ENCODE data around the gene TMSB15A. TPM values are rescaled to one million over a fixed set of nuclear protein-coding genes. Genes with fewer than 3 reads are reported as not detected.

TMSB15A gene
- total RNA-seq, 1 experiment from 2014 or later: 17.0 TPM

DNA sequence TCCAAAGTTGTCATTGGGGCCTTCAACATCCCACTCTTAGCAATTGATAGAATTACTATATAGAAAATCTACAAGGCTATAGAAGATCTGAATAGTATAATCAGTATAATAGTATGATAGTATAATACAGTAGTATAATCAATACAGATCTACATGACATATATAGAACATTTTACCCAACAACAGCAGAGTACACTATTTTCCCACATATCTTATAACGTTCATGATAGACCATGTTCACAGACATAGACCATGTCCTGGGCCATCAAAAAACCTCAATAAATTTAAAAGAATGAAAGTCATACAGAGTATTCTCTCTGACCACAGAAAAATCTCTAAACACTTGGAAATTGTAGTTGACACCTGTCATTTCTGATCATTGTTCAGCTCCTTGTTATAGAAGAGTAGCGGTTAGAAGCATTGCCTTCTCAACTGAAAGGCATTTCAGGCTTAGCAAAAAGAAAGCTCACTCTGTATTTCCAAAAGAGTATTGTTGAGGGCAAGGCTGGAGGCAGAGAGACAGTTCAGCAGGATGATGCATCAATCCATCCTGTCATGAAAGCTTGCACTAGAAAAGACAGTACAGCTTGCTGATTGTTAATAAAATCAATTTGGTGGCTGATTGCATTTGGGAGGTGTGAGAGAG lies 44.0 kb upstream of the TMSB15A start:
- H3K36me3 ChIP-seq (ENCODE audit: control insufficient read depth in 1 of 2, insufficient read depth in 2 of 2, low read length in 2 of 2): no peaks in the 10 kb centered on the region
- H4K20me1 ChIP-seq (ENCODE audit: insufficient read depth): no peaks in the 10 kb centered on the region
- no peak for ATAC-seq
- ChIA-PET POLR2A (no interaction called here), CTCF (no interaction called here), RAD21 (ENCODE audit: low non-redundant PET in 1 of 2, low total read pairs in 2 of 2, uncharacterized antibody in 2 of 2, unreplicated experiment in 2 of 2) (no interaction called here)
- no peaks in the 10 kb centered on the region for H3K4me1 ChIP-seq (ENCODE audit: control insufficient read depth in 1 of 2, insufficient read depth in 2 of 2, low read length in 2 of 2)
- TF ChIP-seq ZNF274 (IDR thresholded peaks at IDR 0.05; ENCODE audit: low read depth, low read length): no peak
- TF ChIP-seq SIN3A (IDR thresholded peaks at IDR 0.05; ENCODE audit: low read depth): no peak
- TF ChIP-seq RAD21 (IDR thresholded peaks at IDR 0.05; ENCODE audit: low read depth): no peak
- TF ChIP-seq, protein P1, sequence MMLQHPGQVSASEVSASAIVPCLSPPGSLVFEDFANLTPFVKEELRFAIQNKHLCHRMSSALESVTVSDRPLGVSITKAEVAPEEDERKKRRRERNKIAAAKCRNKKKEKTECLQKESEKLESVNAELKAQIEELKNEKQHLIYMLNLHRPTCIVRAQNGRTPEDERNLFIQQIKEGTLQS (IDR thresholded peaks at IDR 0.05): no peak
- TF ChIP-seq, protein P2, sequence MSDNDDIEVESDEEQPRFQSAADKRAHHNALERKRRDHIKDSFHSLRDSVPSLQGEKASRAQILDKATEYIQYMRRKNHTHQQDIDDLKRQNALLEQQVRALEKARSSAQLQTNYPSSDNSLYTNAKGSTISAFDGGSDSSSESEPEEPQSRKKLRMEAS (IDR thresholded peaks at IDR 0.05): no peak
- TF ChIP-seq POLR2AphosphoS5 (IDR thresholded peaks at IDR 0.05; ENCODE audit: low read depth, low read length): no peak
- TF ChIP-seq ELF1 (IDR thresholded peaks at IDR 0.05; ENCODE audit: borderline replicate concordance, low read depth): no peak
- no peak for TF ChIP-seq CEBPB (IDR thresholded peaks at IDR 0.05; ENCODE audit: low read depth)
- no peak overlapping the region for H3K4me2 ChIP-seq (ENCODE audit: low read length)
- no peak overlapping the region for H2AFZ ChIP-seq (ENCODE audit: low read depth, low read length, poor library complexity, severe bottlenecking)
- no peak overlapping the region for H3K27ac ChIP-seq (ENCODE audit: low read depth, low read length)
- intact Hi-C loops (cut with micrococcal nuclease): no loop called here
- no peaks in the 10 kb centered on the region for H3K27me3 ChIP-seq (ENCODE audit: insufficient read depth, low read length)
- H3K9ac ChIP-seq (ENCODE audit: low read length): no peak overlapping the region
- H3K79me2 ChIP-seq (ENCODE audit: insufficient read depth, low read length): no peaks in the 10 kb centered on the region
- DNase-seq (ENCODE audit: low read depth, low spot score): no peak
- H3K9me2 ChIP-seq (ENCODE audit: insufficient read depth): no peaks in the 10 kb centered on the region
- BruUV-seq (replicated peaks): no TSS peak
- H3K4me3 ChIP-seq (replicated peaks in 1 of 2; ENCODE audit: low read depth in 1 of 2, low read length in 2 of 2): no peak overlapping the region
- H3K9me3 ChIP-seq (ENCODE audit: control insufficient read depth in 1 of 2, insufficient read depth in 1 of 2, low read depth in 1 of 2, low read length in 2 of 2): no peaks in the 10 kb centered on the region

DNA sequence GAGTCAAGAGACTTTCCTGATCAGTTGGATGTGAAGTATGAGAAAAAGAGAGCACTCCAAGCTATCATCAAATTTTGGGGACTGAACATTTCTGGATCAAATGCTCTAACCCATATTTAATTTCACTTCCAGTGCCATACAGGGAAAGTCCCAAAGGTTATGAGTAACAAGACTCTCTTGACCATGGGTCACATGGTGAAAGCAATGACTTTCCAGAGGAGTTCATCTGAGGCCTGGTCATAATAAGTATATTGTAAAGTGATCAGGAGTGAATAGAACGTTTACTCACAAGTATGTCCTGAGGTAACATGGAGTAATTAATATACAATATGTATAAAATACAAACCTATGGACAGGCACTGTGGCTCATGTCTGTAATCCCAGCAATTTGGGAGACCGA lies 42.1 kb upstream of the TMSB15A start:
- no peaks in the 10 kb centered on the region for H3K79me2 ChIP-seq (ENCODE audit: insufficient read depth, low read length)
- H3K9ac ChIP-seq (ENCODE audit: low read length): no peak overlapping the region

More for the DNA sequence above, 42.1 kb upstream of the TMSB15A start:
- Histone ChIP-seq H3K36me3 (ENCODE audit: control insufficient read depth in 1 of 2, insufficient read depth in 2 of 2, low read length in 2 of 2) (no peaks in the 10 kb centered on the region), H3K4me1 (ENCODE audit: control insufficient read depth in 1 of 2, insufficient read depth in 2 of 2, low read length in 2 of 2) (no peaks in the 10 kb centered on the region), H3K9me3 (ENCODE audit: control insufficient read depth in 1 of 2, insufficient read depth in 1 of 2, low read depth in 1 of 2, low read length in 2 of 2) (no peaks in the 10 kb centered on the region), H3K4me2 (ENCODE audit: low read length) (no peak overlapping the region), H3K27ac (ENCODE audit: low read depth, low read length) (no peak overlapping the region), H4K20me1 (ENCODE audit: insufficient read depth) (no peaks in the 10 kb centered on the region), H3K4me3 (replicated peaks in 1 of 2; ENCODE audit: low read depth in 1 of 2, low read length in 2 of 2) (no peak overlapping the region), H3K9me2 (ENCODE audit: insufficient read depth) (no peaks in the 10 kb centered on the region), H2AFZ (ENCODE audit: low read depth, low read length, poor library complexity, severe bottlenecking) (no peak overlapping the region), H3K27me3 (ENCODE audit: insufficient read depth, low read length) (no peaks in the 10 kb centered on the region)
- intact Hi-C loops (cut with micrococcal nuclease): no loop called here
- no peak for DNase-seq (ENCODE audit: low read depth, low spot score)
- TF ChIP-seq SRF (IDR thresholded peaks at IDR 0.05; ENCODE audit: low read depth) (no peak), SP1 (IDR thresholded peaks at IDR 0.05; ENCODE audit: low read depth) (no peak), CBX3 (IDR thresholded peaks at IDR 0.05; ENCODE audit: low read depth) (no peak), EZH2 (IDR thresholded peaks at IDR 0.05) (no peak), ZFX (IDR thresholded peaks at IDR 0.05) (no peak)
- TF ChIP-seq, protein P3, sequence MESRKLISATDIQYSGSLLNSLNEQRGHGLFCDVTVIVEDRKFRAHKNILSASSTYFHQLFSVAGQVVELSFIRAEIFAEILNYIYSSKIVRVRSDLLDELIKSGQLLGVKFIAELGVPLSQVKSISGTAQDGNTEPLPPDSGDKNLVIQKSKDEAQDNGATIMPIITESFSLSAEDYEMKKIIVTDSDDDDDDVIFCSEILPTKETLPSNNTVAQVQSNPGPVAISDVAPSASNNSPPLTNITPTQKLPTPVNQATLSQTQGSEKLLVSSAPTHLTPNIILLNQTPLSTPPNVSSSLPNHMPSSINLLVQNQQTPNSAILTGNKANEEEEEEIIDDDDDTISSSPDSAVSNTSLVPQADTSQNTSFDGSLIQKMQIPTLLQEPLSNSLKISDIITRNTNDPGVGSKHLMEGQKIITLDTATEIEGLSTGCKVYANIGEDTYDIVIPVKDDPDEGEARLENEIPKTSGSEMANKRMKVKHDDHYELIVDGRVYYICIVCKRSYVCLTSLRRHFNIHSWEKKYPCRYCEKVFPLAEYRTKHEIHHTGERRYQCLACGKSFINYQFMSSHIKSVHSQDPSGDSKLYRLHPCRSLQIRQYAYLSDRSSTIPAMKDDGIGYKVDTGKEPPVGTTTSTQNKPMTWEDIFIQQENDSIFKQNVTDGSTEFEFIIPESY (IDR thresholded peaks at IDR 0.05; ENCODE audit: extremely low read depth, insufficient replicate concordance, low read length): no peak
- no peak for ATAC-seq
- CTCF ChIA-PET: no interaction called here
- RAD21 ChIA-PET (ENCODE audit: low non-redundant PET in 1 of 2, low total read pairs in 2 of 2, uncharacterized antibody in 2 of 2, unreplicated experiment in 2 of 2): no interaction called here
- POLR2A ChIA-PET: no interaction called here
- BruUV-seq (replicated peaks): no TSS peak

Measured in HCT116 (cell line).